Measurements from ENCODE around the gene BRD9. TPM values are rescaled to one million over a fixed set of nuclear protein-coding genes. Genes with fewer than 3 reads are reported as not detected.

BRD9 gene
- total RNA-seq, 2 donors from 2014 or later = 179 to 200 TPM

- H3K4me1 Mint-ChIP-seq = no peaks in the 10 kb centered on the region
- H3K27me3 Mint-ChIP-seq = no peaks in the 10 kb centered on the region
- H3K36me3 Mint-ChIP-seq (ENCODE audit: low read depth) = no peaks in the 10 kb centered on the region
- no peak for ATAC-seq
- peak overlapping the region; percentile 87 for H3K27ac Mint-ChIP-seq
- DNase-seq = no peak
- H3K4me3 Mint-ChIP-seq = no peak overlapping the region
- H3K9me3 ChIP-seq (ENCODE audit: control insufficient read depth, low read length, poor library complexity, severe bottlenecking) = no peaks in the 10 kb centered on the region
Observed at GRCh38 chr5:905139-905642, 12.6 kb upstream of the BRD9 start.

GRCh38 chr5:903756-904096 is 11.1 kb upstream of the BRD9 start:
- no peak for DNase-seq
- Mint-ChIP-seq H3K36me3 (ENCODE audit: low read depth) (no peaks in the 10 kb centered on the region), H3K4me1 (no peaks in the 10 kb centered on the region), H3K4me3 (no peak overlapping the region), H3K27ac (no peak overlapping the region), H3K27me3 (no peaks in the 10 kb centered on the region)
- H3K9me3 ChIP-seq (ENCODE audit: control insufficient read depth, low read length, poor library complexity, severe bottlenecking) = no peaks in the 10 kb centered on the region
- ATAC-seq = no peak

GRCh38 chr5:902129-902916 is 9.7 kb upstream of the BRD9 start:
- ATAC-seq (no peak), DNase-seq (no peak)
- H3K36me3 Mint-ChIP-seq (ENCODE audit: low read depth) = no peaks in the 10 kb centered on the region
- H3K4me1 Mint-ChIP-seq = no peaks in the 10 kb centered on the region
- H3K9me3 ChIP-seq (ENCODE audit: control insufficient read depth, low read length, poor library complexity, severe bottlenecking) = no peaks in the 10 kb centered on the region
- no peak overlapping the region for H3K4me3 Mint-ChIP-seq
- H3K27me3 Mint-ChIP-seq = no peaks in the 10 kb centered on the region
- peak overlapping the region; percentile 65 for H3K27ac Mint-ChIP-seq

- Mint-ChIP-seq H3K36me3 (ENCODE audit: low read depth) (no peaks in the 10 kb centered on the region), H3K27ac (no peak overlapping the region), H3K27me3 (no peaks in the 10 kb centered on the region), H3K4me1 (no peaks in the 10 kb centered on the region), H3K4me3 (no peak overlapping the region)
- no peaks in the 10 kb centered on the region for H3K9me3 ChIP-seq (ENCODE audit: control insufficient read depth, low read length, poor library complexity, severe bottlenecking)
- DNase-seq = no peak
- ATAC-seq = no peak
Observed at GRCh38 chr5:900781-901180, 8.2 kb upstream of the BRD9 start.

- no peaks in the 10 kb centered on the region for H3K9me3 ChIP-seq (ENCODE audit: control insufficient read depth, low read length, poor library complexity, severe bottlenecking)
- Mint-ChIP-seq H3K27ac (peak overlapping the region; percentile 27), H3K4me3 (peak overlapping the region; percentile 43), H3K27me3 (no peaks in the 10 kb centered on the region), H3K36me3 (ENCODE audit: low read depth) (peaks cover 3% of the 10 kb centered on the region), H3K4me1 (peaks cover 5% of the 10 kb centered on the region)
- ATAC-seq (no peak), DNase-seq (no peak)
Observed at GRCh38 chr5:893711-894110, 1.1 kb upstream of the BRD9 start.

GRCh38 chr5:893137-893506 is 521 bp upstream of the BRD9 start:
- ATAC-seq (no peak), DNase-seq (no peak)
- Mint-ChIP-seq H3K27me3 (no peaks in the 10 kb centered on the region), H3K27ac (peak overlapping the region; percentile 27), H3K4me3 (peak overlapping the region; percentile 43), H3K36me3 (ENCODE audit: low read depth) (peaks cover 3% of the 10 kb centered on the region), H3K4me1 (peaks cover 9% of the 10 kb centered on the region)
- H3K9me3 ChIP-seq (ENCODE audit: control insufficient read depth, low read length, poor library complexity, severe bottlenecking) = no peaks in the 10 kb centered on the region

- Mint-ChIP-seq H3K4me3 (peak overlapping the region; percentile 86), H3K27ac (peak overlapping the region; percentile 98), H3K36me3 (ENCODE audit: low read depth) (peaks cover 5% of the 10 kb centered on the region), H3K4me1 (peaks cover 12% of the 10 kb centered on the region), H3K27me3 (no peaks in the 10 kb centered on the region)
- ATAC-seq = peak; percentile 3
- no peak for DNase-seq
- H3K9me3 ChIP-seq (ENCODE audit: control insufficient read depth, low read length, poor library complexity, severe bottlenecking) = no peaks in the 10 kb centered on the region
Observed at GRCh38 chr5:891837-892393, 686 bp downstream of the BRD9 start.

GRCh38 chr5:891117-891836 is 1.3 kb downstream of the BRD9 start:
- DNase-seq (no peak), ATAC-seq (no peak)
- Mint-ChIP-seq H3K27me3 (no peaks in the 10 kb centered on the region), H3K36me3 (ENCODE audit: low read depth) (peaks cover 6% of the 10 kb centered on the region), H3K27ac (peak overlapping the region; percentile 98), H3K4me3 (peak overlapping the region; percentile 86), H3K4me1 (peaks cover 12% of the 10 kb centered on the region)
- no peaks in the 10 kb centered on the region for H3K9me3 ChIP-seq (ENCODE audit: control insufficient read depth, low read length, poor library complexity, severe bottlenecking)

GRCh38 chr5:889075-889710 is 3.4 kb downstream of the BRD9 start:
- Mint-ChIP-seq H3K36me3 (ENCODE audit: low read depth) (peaks cover 6% of the 10 kb centered on the region), H3K27ac (peak overlapping the region; percentile 83), H3K27me3 (no peaks in the 10 kb centered on the region), H3K4me1 (peaks cover 12% of the 10 kb centered on the region), H3K4me3 (peak overlapping the region; percentile 41)
- DNase-seq (no peak), ATAC-seq (no peak)
- H3K9me3 ChIP-seq (ENCODE audit: control insufficient read depth, low read length, poor library complexity, severe bottlenecking) = no peaks in the 10 kb centered on the region

GRCh38 chr5:888638-889035 is 4.0 kb downstream of the BRD9 start:
- Mint-ChIP-seq H3K27ac (peak overlapping the region; percentile 83), H3K4me3 (peak overlapping the region; percentile 33), H3K27me3 (no peaks in the 10 kb centered on the region), H3K36me3 (ENCODE audit: low read depth) (peaks cover 6% of the 10 kb centered on the region), H3K4me1 (peaks cover 12% of the 10 kb centered on the region)
- DNase-seq (no peak), ATAC-seq (peak; percentile 41)
- no peaks in the 10 kb centered on the region for H3K9me3 ChIP-seq (ENCODE audit: control insufficient read depth, low read length, poor library complexity, severe bottlenecking)

GRCh38 chr5:887947-888637 is 4.5 kb downstream of the BRD9 start:
- H3K4me3 Mint-ChIP-seq = peak overlapping the region; percentile 33
- peak overlapping the region; percentile 83 for H3K27ac Mint-ChIP-seq
- no peaks in the 10 kb centered on the region for H3K27me3 Mint-ChIP-seq
- peaks cover 12% of the 10 kb centered on the region for H3K4me1 Mint-ChIP-seq
- H3K36me3 Mint-ChIP-seq (ENCODE audit: low read depth) = peaks cover 6% of the 10 kb centered on the region
- ATAC-seq (no peak), DNase-seq (no peak)
- no peaks in the 10 kb centered on the region for H3K9me3 ChIP-seq (ENCODE audit: control insufficient read depth, low read length, poor library complexity, severe bottlenecking)

- Mint-ChIP-seq H3K36me3 (ENCODE audit: low read depth) (peaks cover 12% of the 10 kb centered on the region), H3K27ac (peak overlapping the region; percentile 34), H3K4me1 (peaks cover 14% of the 10 kb centered on the region), H3K27me3 (no peaks in the 10 kb centered on the region), H3K4me3 (no peak overlapping the region)
- no peak for DNase-seq
- no peaks in the 10 kb centered on the region for H3K9me3 ChIP-seq (ENCODE audit: control insufficient read depth, low read length, poor library complexity, severe bottlenecking)
- no peak for ATAC-seq
Observed at GRCh38 chr5:886716-887325, 5.8 kb downstream of the BRD9 start.
